ENCODE results near the gene MID1. TPM values are rescaled to one million over a fixed set of nuclear protein-coding genes. Genes with fewer than 3 reads are reported as not detected.

The MID1 gene
- total and polyA plus RNA-seq, 9 of the 15 experiments (the other 6 are each of a cell fraction or from before 2014, with no cell fraction given), result 0.07 to 0.54 (median 0.33) TPM

GRCh38 chrX:10416424-10416823 lies 204.0 kb downstream of the MID1 start:
- 0% methylated on average over 4 of the region's 4 CpGs for WGBS (ENCODE audit: insufficient coverage, low coverage, missing lambda C conversion rate)
- TF ChIP-seq CHD7 (IDR thresholded peaks at IDR 0.05; ENCODE audit: low read depth, low read length) (no peak), CHD1 (IDR thresholded peaks at IDR 0.05; ENCODE audit: low read length) (no peak), TCF3 (CRISPR knock-in tag; IDR thresholded peaks at IDR 0.05) (no peak), CREB1 (IDR thresholded peaks at IDR 0.05) (no peak), CREB1 (CRISPR knock-in tag; IDR thresholded peaks at IDR 0.05) (no peak), STAT5A (IDR thresholded peaks at IDR 0.05; ENCODE audit: borderline replicate concordance, low read length) (no peak), MIER1 (IDR thresholded peaks at IDR 0.05; ENCODE audit: low read depth) (no peak), SAFB2 (IDR thresholded peaks at IDR 0.05; ENCODE audit: borderline replicate concordance, low read depth, low read length, severe bottlenecking) (no peak), NR2F6 (CRISPR knock-in tag; IDR thresholded peaks at IDR 0.05) (no peak), RNF2 (IDR thresholded peaks at IDR 0.05) (no peak), XRCC4 (IDR thresholded peaks at IDR 0.05; ENCODE audit: extremely low read depth, insufficient read depth, insufficient read length) (no peak), ZNF717 (CRISPR knock-in tag; IDR thresholded peaks at IDR 0.05) (no peak)
- TF ChIP-seq, protein P1, sequence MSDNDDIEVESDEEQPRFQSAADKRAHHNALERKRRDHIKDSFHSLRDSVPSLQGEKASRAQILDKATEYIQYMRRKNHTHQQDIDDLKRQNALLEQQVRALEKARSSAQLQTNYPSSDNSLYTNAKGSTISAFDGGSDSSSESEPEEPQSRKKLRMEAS (CRISPR knock-in tag; IDR thresholded peaks at IDR 0.05), result no peak

More at GRCh38 chrX:10416424-10416823, 204.0 kb downstream of the MID1 start:
- in situ Hi-C loops (cut with MboI) (no loop called here), intact Hi-C loops (cut with micrococcal nuclease) (no loop called here)
- no peaks in the 10 kb centered on the region for H3K4me1 ChIP-seq (replicated peaks in 1 of 2; ENCODE audit: control insufficient read depth in 2 of 2, insufficient read depth in 2 of 2, low read length in 2 of 2)
- no peaks in the 10 kb centered on the region for H3K36me3 ChIP-seq (ENCODE audit: control insufficient read depth, insufficient read depth, low read length)
- no peaks in the 10 kb centered on the region; a peak in 1 of 5 replicates for H3K27me3 ChIP-seq (ENCODE audit: control insufficient read depth in 2 of 2, insufficient read depth in 2 of 2, low read length in 2 of 2)
- no peaks in the 10 kb centered on the region for H3K9me3 ChIP-seq (replicated peaks; ENCODE audit: control insufficient read depth, insufficient read depth, low read depth, low read length)
- H3K79me2 ChIP-seq (ENCODE audit: control insufficient read depth, insufficient read depth, low read length), result no peaks in the 10 kb centered on the region
- ChIA-PET CTCF (ENCODE audit: low intra/inter-chr PET ratio) (no interaction called here), POLR2A (no interaction called here)
- no peak overlapping the region for H2AFZ ChIP-seq (ENCODE audit: low read depth, low read length)
- no peak for DNase-seq (ENCODE audit: extremely low read depth in 1 of 4, low spot score in 3 of 4)
- no peak for FAIRE-seq
- BruUV-seq (replicated peaks), result no TSS peak
- no peak for ATAC-seq
- no peaks in the 10 kb centered on the region for H4K20me1 ChIP-seq (replicated peaks; ENCODE audit: control insufficient read depth, insufficient read depth, low read length)
- no peak overlapping the region for H3K4me3 ChIP-seq
- no peak overlapping the region for H3K9ac ChIP-seq (ENCODE audit: insufficient read depth in 1 of 2, low read depth in 2 of 2, low read length in 2 of 2)
- H3K9me1 ChIP-seq (ENCODE audit: control insufficient read depth, insufficient read depth, low read length), result no peaks in the 10 kb centered on the region
- H3K4me2 ChIP-seq (ENCODE audit: insufficient read depth, low read length), result no peak overlapping the region
- no peak overlapping the region for H3K27ac ChIP-seq (ENCODE audit: extremely low read depth, low read depth, low read length)
